MCF 10A (cell line): ENCODE data around the gene PRKAR1B. TPM values are rescaled to one million over a fixed set of nuclear protein-coding genes. Genes with fewer than 3 reads are reported as not detected.

Experiments
- BruUV-seq: library from RNA; stranded (reverse); fragments of 400-500 nt; replicated peaks from 2 replicates; lab custom pipeline; 2021; lab: Mats Ljungman, UMichigan
- CTCF ChIA-PET: fragments of 300-600 bp; sonication (Branson Sonifier 250); formaldehyde crosslinking; extraction: SDS; loops from one replicate; lab custom pipeline; 2021; ENCODE audit warnings: antibody characterized with exemption, inconsistent platforms; lab: Yijun Ruan, JAX
- POLR2A ChIA-PET: fragments of 300-600, 350-650 bp; sonication (Branson Sonifier 250); formaldehyde crosslinking; extraction: SDS; loops from one replicate; lab custom pipeline; 2020; ENCODE audit warnings: antibody characterized with exemption, inconsistent platforms; lab: Yijun Ruan, JAX
- DNase-seq: peaks from one replicate; pipeline ENCODE4 v3.0.0-alpha.2; 2018; ENCODE audit not compliant: unreplicated experiment
- H3K27ac Mint-ChIP-seq: one replicate; pipeline ENCODE4 v1.8.0; 2022; ENCODE audit warnings: mild to moderate bottlenecking, low read depth, mixed read lengths; ENCODE audit not compliant: unreplicated experiment
- H3K27me3 Mint-ChIP-seq: one replicate; pipeline ENCODE4 v1.8.0; 2022; ENCODE audit warnings: mixed read lengths; ENCODE audit not compliant: insufficient read depth, unreplicated experiment
- H3K36me3 Mint-ChIP-seq: one replicate; pipeline ENCODE4 v1.8.0; 2022; ENCODE audit warnings: mild to moderate bottlenecking, moderate library complexity, mixed read lengths; ENCODE audit not compliant: insufficient read depth, unreplicated experiment
- H3K4me1 Mint-ChIP-seq: one replicate; pipeline ENCODE4 v1.8.0; 2022; ENCODE audit warnings: mixed read lengths; ENCODE audit not compliant: insufficient read depth, unreplicated experiment
- H3K4me3 Mint-ChIP-seq: one replicate; pipeline ENCODE4 v1.8.0; 2022; ENCODE audit warnings: mild to moderate bottlenecking, moderate library complexity, mixed read lengths; ENCODE audit not compliant: unreplicated experiment
- H3K9me3 Mint-ChIP-seq: one replicate; pipeline ENCODE4 v1.8.0; 2022; ENCODE audit warnings: mixed read lengths; ENCODE audit not compliant: unreplicated experiment
- intact Hi-C: fragments of 100-400 bp; cut with micrococcal nuclease; formaldehyde crosslinking; loops from 2 replicates; pipeline ENCODE4 v1.14.1; 2022
- total RNA-seq: library from RNA; stranded (reverse); gene quantifications from 2 replicates; pipeline ENCODE4 v1.2.3, GENCODE V29; 2022
- TF ChIP-seq, protein P1 (sequence below): fragments of 200-600 bp; IDR thresholded peaks from one replicate; pipeline ENCODE4 v1.8.0; 2022; ENCODE audit warnings: antibody characterized with exemption, mild to moderate bottlenecking; ENCODE audit not compliant: unreplicated experiment

The PRKAR1B gene
- total RNA-seq, 1 experiment from 2014 or later = 31.5 TPM

DNA sequence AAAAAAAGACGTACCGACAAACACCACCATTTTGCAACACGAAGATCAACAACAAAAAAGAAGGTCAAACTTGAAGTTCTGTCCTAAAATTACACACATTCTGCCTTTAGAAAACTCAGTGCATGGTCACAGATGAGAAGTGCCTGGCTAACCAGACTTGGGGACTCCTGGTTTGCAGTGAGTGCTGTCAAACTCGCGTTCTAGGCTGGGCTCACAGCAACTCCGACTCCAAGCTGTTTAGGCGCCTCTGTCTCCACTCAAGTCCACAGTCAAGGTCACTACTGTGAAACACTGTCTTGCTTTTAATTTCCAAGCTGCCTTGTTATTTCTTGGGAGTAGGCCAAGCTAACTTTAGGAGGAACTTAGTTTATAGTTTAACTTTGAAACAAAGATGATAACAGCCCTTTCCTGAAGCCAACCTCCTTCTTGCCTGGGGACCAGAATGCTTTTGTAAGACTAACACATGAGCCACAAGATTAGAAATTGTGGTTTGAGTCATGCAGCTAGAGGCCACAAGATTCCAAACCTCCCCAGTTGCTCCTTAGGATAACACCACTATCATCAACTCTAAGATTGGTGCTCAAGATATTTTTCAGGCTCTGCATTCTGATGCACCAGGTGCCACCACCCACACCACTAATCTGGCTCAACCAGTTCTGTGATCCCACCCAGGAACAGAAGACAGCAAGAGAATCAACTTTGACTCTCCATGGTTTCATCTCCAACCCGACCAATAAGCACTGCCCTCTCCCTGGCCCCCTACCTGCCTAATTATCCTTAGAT is 1.7 kb downstream of the PRKAR1B start:
- Mint-ChIP-seq H3K4me1 (peaks cover 31% of the 10 kb centered on the region), H3K9me3 (no peaks in the 10 kb centered on the region), H3K27ac (peak overlapping the region; percentile 75), H3K27me3 (no peaks in the 10 kb centered on the region), H3K36me3 (peaks cover 24% of the 10 kb centered on the region), H3K4me3 (peak overlapping the region; percentile 78)
- TF ChIP-seq, protein P1, sequence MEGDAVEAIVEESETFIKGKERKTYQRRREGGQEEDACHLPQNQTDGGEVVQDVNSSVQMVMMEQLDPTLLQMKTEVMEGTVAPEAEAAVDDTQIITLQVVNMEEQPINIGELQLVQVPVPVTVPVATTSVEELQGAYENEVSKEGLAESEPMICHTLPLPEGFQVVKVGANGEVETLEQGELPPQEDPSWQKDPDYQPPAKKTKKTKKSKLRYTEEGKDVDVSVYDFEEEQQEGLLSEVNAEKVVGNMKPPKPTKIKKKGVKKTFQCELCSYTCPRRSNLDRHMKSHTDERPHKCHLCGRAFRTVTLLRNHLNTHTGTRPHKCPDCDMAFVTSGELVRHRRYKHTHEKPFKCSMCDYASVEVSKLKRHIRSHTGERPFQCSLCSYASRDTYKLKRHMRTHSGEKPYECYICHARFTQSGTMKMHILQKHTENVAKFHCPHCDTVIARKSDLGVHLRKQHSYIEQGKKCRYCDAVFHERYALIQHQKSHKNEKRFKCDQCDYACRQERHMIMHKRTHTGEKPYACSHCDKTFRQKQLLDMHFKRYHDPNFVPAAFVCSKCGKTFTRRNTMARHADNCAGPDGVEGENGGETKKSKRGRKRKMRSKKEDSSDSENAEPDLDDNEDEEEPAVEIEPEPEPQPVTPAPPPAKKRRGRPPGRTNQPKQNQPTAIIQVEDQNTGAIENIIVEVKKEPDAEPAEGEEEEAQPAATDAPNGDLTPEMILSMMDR = no peak
- ChIA-PET CTCF (interaction anchor here (0.6 to 0.9 kb wide), 2 partner anchors 10 to 84 kb away, joined by 3 read pairs; no protein-coding TSS in a partner anchor), POLR2A (no interaction called here)
- DNase-seq = peak; percentile 27
- BruUV-seq = no TSS peak
- intact Hi-C loops = loop anchor here (5.0 kb wide), 2 partner anchors 188 to 208 kb away; partner anchors contain the start of gene PDGFA

DNA sequence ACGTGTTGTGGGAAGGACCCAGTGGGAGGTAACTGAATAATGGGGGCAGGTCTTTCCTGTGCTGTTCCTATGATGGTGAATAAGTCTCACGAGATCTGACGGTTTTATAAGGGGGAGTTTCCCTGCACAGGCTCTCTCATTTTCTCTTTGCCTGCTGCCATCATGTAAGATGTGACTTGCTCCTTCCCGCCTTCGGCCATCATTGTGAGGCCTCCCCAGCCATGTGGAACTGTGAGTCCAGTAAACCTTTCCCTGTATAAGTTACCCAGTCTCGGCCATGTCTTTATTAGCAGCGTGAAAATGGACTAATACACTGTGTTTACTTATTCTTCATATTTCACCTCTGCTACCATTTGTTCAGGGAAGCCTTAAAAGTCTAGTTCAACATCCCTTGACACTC is 2.8 kb downstream of the PRKAR1B start:
- no peak for DNase-seq
- ChIA-PET CTCF (no interaction called here), POLR2A (no interaction called here)
- Mint-ChIP-seq H3K36me3 (peaks cover 24% of the 10 kb centered on the region), H3K27me3 (no peaks in the 10 kb centered on the region), H3K9me3 (no peaks in the 10 kb centered on the region), H3K27ac (peak overlapping the region; percentile 16), H3K4me1 (peaks cover 31% of the 10 kb centered on the region), H3K4me3 (no peak overlapping the region)
- intact Hi-C loops = no loop called here
- TF ChIP-seq, protein P1 = no peak
- BruUV-seq = no TSS peak

DNA sequence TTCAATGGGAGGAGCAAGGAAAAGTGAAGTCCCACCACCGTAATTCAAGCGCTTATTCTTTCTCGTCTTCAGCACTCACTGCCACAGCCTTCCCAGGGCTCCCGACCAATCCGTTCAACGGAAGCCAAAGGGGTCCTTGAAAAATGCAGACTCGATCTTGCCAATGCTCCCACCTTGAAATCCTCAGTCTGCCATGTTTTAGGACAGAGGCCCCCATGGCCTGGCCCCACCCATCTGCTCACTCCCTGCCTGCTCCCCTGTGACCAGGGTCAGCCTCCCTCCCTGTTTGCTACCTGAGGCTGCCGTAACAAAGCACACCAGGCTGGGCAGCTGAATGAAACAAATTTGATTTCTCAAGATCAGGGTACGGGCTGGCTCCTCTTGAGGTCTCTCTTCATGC is 3.5 kb downstream of the PRKAR1B start:
- Mint-ChIP-seq H3K27ac (peak overlapping the region; percentile 16), H3K4me3 (no peak overlapping the region), H3K9me3 (no peaks in the 10 kb centered on the region), H3K36me3 (peaks cover 27% of the 10 kb centered on the region), H3K4me1 (peaks cover 31% of the 10 kb centered on the region), H3K27me3 (no peaks in the 10 kb centered on the region)
- POLR2A ChIA-PET = no interaction called here
- CTCF ChIA-PET = no interaction called here
- intact Hi-C loops = no loop called here
- DNase-seq = no peak
- TF ChIP-seq, protein P1 = no peak
- no TSS peak for BruUV-seq

DNA sequence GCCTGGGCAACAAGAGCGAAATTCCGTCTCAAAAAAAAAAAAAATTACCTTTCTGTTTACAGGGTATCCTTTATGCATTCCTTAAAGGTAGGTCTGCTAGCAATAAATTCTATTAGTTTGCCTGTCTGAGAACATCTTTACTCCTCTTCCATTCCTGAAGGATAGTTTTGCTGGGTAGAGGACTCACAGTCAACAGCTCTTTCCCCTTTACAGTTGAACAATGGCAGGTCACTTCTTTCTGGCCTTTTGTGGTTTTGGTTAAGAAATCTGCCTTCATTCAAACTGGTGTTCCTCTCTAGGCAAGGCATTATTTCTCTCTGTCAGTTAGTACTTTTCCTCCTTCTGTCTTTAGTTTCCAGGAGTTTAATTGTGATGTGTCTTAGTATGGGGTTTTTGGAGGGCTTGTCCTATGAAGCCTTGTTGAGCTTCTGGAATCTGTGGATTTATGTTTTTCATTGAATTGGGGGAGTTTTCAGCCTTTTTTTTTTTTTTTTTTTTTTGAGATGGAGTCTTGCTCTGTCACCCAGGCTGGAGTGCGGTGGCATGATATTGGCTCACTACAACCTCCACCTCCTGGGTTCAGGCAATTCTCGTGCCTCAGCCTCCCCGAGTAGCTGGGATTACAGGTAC is 5.3 kb downstream of the PRKAR1B start:
- Mint-ChIP-seq H3K27ac (no peak overlapping the region), H3K27me3 (no peaks in the 10 kb centered on the region), H3K36me3 (peaks cover 30% of the 10 kb centered on the region), H3K4me3 (no peak overlapping the region), H3K4me1 (peaks cover 22% of the 10 kb centered on the region), H3K9me3 (no peaks in the 10 kb centered on the region)
- DNase-seq = no peak
- ChIA-PET CTCF (no interaction called here), POLR2A (no interaction called here)
- intact Hi-C loops = no loop called here
- no TSS peak for BruUV-seq
- TF ChIP-seq, protein P1 = no peak
